ENCODE measurements around the gene RSPRY1.

- TF ChIP-seq EZH2phosphoT487 (IDR thresholded peaks at IDR 0.05; ENCODE audit: borderline replicate concordance) (no peak), POLR2AphosphoS5 (IDR thresholded peaks at IDR 0.05; ENCODE audit: low read depth, low read length) (no peak), CTCF (IDR thresholded peaks at IDR 0.05 in 2 of 3, conservative IDR thresholded peaks at IDR 0.05 in 1 of 3; ENCODE audit: borderline replicate concordance in 1 of 3, insufficient read depth in 1 of 3, low read depth in 2 of 3, low read length in 2 of 3) (no peak), EZH2 (IDR thresholded peaks at IDR 0.05) (no peak), JUND (IDR thresholded peaks at IDR 0.05) (no peak)
Measured at GRCh38 chr16:57231821-57232350, 45.8 kb downstream of the RSPRY1 start.

Data from HCT116 (cell line).